Panc1 (cell line): ENCODE measurements around the gene CLMP.
"Not testable (repeated sequence)": the region's sequence is repeated elsewhere in the genome, so short reads cannot be mapped to it uniquely, and the experiment has no call there.

Experiments
- POLR2AphosphoS5 ChIP-seq: IDR thresholded peaks from 2 replicates; pipeline ENCODE4 v1.6.1; 2012; ENCODE audit warnings: mild to moderate bottlenecking, low read depth, low read length, moderate library complexity
- TF ChIP-seq, protein P1 (sequence below): fragments of 450-650 bp; IDR thresholded peaks from 2 replicates; pipeline ENCODE4 v1.5.1; 2017; ENCODE audit warnings: mild to moderate bottlenecking
- TF ChIP-seq, protein P2 (sequence below), 2 experiments: IDR thresholded peaks; 2 replicates each; pipeline ENCODE4 v1.6.1; 2011 to 2012; ENCODE audit warnings: low read depth in 2 of 2, control low read depth in 1 of 2, low read length in 1 of 2, mild to moderate bottlenecking in 1 of 2, moderate library complexity in 1 of 2; ENCODE audit not compliant: insufficient read depth in 1 of 2

DNA sequence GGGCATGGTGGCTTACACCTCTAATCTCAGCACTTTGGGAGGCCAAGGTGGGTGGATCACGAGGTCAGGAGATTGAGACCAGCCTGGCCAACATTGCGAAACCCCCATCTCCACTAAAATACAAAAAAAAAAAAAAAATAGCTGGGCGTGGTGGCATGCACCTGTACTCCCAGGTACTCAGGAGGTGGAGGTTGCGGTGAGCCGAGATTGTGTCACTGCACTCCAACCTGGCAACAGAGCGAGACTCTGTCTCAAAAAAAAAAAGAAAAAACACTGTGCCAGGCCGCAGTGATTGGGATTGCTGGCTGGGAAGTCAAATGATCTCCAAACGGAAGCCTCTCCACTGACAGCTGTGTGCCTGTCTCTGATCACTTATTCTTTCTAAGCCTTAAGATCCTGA is 104.9 kb downstream of the CLMP start:
- TF ChIP-seq, protein P1, sequence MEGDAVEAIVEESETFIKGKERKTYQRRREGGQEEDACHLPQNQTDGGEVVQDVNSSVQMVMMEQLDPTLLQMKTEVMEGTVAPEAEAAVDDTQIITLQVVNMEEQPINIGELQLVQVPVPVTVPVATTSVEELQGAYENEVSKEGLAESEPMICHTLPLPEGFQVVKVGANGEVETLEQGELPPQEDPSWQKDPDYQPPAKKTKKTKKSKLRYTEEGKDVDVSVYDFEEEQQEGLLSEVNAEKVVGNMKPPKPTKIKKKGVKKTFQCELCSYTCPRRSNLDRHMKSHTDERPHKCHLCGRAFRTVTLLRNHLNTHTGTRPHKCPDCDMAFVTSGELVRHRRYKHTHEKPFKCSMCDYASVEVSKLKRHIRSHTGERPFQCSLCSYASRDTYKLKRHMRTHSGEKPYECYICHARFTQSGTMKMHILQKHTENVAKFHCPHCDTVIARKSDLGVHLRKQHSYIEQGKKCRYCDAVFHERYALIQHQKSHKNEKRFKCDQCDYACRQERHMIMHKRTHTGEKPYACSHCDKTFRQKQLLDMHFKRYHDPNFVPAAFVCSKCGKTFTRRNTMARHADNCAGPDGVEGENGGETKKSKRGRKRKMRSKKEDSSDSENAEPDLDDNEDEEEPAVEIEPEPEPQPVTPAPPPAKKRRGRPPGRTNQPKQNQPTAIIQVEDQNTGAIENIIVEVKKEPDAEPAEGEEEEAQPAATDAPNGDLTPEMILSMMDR = not testable (repeated sequence)
- TF ChIP-seq POLR2AphosphoS5 = not testable (repeated sequence)
- TF ChIP-seq, protein P2, sequence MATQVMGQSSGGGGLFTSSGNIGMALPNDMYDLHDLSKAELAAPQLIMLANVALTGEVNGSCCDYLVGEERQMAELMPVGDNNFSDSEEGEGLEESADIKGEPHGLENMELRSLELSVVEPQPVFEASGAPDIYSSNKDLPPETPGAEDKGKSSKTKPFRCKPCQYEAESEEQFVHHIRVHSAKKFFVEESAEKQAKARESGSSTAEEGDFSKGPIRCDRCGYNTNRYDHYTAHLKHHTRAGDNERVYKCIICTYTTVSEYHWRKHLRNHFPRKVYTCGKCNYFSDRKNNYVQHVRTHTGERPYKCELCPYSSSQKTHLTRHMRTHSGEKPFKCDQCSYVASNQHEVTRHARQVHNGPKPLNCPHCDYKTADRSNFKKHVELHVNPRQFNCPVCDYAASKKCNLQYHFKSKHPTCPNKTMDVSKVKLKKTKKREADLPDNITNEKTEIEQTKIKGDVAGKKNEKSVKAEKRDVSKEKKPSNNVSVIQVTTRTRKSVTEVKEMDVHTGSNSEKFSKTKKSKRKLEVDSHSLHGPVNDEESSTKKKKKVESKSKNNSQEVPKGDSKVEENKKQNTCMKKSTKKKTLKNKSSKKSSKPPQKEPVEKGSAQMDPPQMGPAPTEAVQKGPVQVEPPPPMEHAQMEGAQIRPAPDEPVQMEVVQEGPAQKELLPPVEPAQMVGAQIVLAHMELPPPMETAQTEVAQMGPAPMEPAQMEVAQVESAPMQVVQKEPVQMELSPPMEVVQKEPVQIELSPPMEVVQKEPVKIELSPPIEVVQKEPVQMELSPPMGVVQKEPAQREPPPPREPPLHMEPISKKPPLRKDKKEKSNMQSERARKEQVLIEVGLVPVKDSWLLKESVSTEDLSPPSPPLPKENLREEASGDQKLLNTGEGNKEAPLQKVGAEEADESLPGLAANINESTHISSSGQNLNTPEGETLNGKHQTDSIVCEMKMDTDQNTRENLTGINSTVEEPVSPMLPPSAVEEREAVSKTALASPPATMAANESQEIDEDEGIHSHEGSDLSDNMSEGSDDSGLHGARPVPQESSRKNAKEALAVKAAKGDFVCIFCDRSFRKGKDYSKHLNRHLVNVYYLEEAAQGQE (IDR thresholded peaks at IDR 0.05; ENCODE audit: insufficient read depth in 1 of 2, low read depth in 2 of 2, low read length in 1 of 2) = not testable (repeated sequence)
